HG02840 (cell line): ENCODE results near the gene TCF12.
A peak's percentile ranks its signal among the peaks of the same experiment; 100 is the strongest.

ENCODE experiments used
- ATAC-seq: cut with Tn5 transposase; IDR thresholded peaks from one replicate; pipeline ENCODE4 v1.9.1; 2021; ENCODE audit warnings: mild to moderate bottlenecking, moderate library complexity, moderate number of reproducible peaks; ENCODE audit not compliant: unreplicated experiment, low FRiP score

The TCF12 gene

DNA sequence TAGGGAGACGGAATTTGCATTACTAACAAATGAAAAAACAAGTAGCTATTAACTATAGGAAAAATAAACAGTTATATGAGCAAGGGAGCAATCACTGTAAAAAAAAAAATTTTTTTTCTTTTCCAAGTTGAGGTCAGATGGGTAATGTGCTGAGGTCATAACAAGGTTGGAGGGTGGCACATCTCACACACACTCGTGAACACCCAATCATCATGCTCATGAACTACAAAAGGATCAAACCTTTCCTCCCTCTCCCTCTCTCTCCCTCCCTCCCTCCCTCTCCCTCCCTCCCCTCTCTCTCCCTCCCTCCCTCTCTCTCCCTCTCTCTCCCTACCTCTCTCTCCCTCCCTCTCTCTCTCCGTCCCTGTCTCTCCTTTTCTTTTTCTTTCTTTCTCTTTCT, 360.0 kb downstream of the TCF12 start:
- no peak for ATAC-seq

GRCh38 chr15:57280464-57280863, 362.0 kb downstream of the TCF12 start:
- no peak for ATAC-seq

DNA sequence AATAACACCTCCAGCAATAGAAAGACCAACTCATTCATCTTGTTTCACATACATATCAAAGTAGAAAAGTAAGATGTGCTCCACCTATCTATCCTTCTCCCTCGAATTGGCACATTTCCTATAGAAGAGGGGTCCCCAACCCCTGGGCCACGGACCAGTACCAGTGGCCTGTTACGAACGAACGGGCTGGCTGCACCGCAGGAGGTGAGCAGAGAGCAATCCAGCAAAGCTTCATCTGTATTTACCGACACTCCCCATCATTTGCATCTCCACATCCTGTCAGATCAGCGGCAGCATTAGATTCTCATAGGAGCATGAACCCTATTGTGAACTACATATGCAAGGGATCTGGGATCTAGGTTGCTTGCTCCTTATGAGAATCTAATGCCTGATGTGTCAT, 362.9 kb downstream of the TCF12 start:
- ATAC-seq = peak; percentile 59

DNA sequence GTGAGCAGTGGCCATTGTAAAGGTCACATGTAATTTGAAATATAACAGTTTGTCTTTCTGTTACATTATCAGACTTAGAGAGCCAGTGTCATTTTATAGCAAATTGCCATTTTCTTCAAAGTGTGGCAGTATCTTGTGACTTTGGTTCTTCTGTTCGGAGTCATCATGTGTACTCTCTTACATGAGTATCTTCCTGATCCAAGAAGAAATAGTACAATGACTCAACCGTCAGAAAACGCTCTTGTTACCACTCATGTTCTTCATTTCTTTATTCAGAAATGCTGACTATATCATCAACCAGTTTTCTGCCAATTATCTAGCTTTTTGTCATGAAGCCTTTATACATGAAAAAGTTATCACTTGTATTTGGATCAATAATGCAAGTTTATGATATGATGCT, 364.2 kb downstream of the TCF12 start:
- ATAC-seq = no peak

GRCh38 chr15:57283774-57284503, 365.5 kb downstream of the TCF12 start:
- no peak for ATAC-seq

DNA sequence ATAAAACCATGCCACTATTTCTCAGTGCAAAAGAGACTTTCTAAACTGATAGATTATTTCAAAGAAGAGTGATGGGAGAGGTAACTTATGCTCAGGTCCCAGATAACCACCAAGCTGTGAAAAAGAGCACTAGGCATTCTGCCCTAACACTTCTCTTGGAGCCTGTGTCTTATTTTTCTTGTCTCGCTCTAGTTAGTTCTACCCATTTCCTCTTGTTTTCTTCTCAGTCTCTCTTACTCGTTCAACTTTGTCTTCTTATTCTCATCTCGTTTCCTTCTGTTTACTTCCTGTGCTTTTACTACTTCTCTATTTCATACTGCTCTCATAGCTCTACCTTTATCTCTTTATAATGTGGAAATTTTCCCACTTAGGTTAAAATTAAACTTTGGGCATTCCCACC, 366.1 kb downstream of the TCF12 start:
- ATAC-seq = no peak

GRCh38 chr15:57285386-57285785, 366.9 kb downstream of the TCF12 start:
- no peak for ATAC-seq

GRCh38 chr15:57286446-57287122, 368.1 kb downstream of the TCF12 start:
- no peak for ATAC-seq

DNA sequence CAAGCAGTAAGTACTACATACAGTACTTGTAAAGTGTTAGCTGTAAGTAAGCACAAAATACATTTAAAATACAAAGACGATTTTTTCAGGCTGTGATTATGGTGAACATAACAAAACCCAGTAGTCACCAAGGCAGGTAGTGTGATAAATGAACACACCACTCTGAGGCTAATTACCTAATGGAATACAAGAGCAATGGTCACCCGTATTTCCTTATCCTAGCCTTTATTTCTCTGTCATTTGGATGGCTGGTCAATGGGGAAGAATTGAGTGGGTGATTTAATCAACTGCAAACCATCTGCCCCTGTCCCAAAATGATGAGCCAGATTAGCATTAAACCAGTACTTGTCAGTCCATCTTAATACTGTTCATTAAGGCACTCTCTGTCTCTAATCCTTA, 368.7 kb downstream of the TCF12 start:
- no peak for ATAC-seq

DNA sequence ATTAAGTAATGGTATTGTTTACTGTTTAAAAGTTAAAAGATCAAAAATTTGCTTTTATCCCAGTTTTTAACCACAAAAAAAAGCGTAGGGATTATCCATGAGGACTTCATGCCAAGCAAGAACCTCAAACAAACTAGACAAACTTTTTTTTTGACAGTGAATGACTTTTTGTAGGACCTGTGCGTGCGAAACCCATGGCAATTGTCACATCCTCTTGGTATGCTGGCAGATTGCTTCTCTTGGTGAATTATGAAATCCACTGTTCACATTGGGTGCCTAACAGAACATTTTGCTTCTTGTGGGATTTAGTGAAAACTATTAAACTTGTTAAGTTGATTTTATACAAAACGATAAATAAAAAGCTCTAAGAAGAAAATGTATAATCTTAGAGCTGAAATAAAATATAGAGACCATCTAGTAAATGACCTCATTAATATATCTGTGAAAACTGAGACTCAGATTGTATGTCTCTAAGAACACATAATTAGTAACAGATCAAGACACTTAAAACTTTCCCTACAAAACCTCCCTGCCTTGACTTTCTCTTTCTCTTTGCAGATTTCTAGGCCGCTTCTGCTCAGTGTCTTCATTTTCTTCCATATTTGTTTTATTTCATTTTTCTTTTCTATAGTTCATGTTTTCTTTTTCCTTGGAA, 370.6 kb downstream of the TCF12 start:
- ATAC-seq = no peak

DNA sequence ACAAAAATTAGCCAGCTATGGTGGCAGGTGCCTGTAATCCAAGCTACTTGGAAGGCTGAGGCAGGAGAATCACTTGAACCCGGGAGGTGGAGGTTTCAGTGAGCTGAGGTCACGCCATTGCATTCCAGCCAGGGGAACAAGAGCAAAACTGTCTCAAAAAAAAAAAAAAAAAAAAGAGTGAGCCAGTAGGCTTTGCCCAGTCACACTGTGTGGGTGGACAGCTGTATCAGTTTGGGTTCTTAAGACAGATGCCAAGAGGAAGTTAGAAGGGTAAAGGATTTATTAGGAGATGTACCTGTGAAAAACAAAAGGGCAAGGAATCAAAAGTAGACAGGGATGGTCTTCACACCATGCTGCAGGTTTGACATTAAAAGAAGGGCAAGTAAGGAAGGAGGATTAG, 371.7 kb downstream of the TCF12 start:
- no peak for ATAC-seq

GRCh38 chr15:57290826-57291225, 372.4 kb downstream of the TCF12 start:
- ATAC-seq = no peak

- no peak for ATAC-seq
These were observed 378.2 kb downstream of the TCF12 start for GRCh38 chr15:57296473-57297162.

DNA sequence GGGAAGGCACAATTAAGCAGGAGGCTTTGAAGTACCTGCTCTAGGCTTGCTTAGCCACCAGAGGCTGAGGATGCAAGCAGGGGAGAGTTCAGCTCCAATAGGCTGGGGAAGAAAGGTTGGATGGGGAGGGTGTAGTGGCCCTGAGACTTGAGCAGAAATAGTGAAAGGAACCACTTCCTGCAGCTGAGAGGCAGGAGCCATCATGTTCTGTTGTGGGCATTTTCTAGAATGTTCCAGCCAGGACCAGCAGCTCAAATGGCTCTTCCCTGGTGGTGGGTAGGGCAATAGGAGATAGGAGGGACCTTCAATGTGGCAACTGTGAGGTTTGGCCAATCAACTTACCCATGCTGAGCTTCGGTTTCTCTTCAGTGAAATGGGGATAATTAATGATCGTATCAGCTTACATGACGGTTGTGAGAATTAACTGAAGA, 378.7 kb downstream of the TCF12 start:
- ATAC-seq = no peak

GRCh38 chr15:57297630-57298029, 379.2 kb downstream of the TCF12 start:
- no peak for ATAC-seq

DNA sequence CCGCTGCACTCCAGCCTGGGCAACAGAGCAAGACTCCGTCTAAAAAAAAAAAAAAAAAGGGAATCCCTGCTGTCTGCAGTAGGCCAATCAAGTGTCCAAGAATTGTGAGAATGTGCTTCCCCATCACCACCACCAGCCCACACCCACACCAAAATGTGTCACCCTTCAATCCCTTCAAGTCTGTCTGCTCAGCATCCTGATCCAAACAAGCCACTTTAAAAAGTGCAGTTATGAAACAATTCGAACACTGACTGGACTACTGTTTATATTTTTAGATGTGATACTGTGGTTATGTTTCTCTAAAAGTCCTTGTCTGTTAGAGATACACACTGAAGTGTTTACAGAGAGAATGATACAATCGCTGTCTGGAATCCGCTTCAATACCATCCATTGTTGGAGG, 379.8 kb downstream of the TCF12 start:
- ATAC-seq = no peak

DNA sequence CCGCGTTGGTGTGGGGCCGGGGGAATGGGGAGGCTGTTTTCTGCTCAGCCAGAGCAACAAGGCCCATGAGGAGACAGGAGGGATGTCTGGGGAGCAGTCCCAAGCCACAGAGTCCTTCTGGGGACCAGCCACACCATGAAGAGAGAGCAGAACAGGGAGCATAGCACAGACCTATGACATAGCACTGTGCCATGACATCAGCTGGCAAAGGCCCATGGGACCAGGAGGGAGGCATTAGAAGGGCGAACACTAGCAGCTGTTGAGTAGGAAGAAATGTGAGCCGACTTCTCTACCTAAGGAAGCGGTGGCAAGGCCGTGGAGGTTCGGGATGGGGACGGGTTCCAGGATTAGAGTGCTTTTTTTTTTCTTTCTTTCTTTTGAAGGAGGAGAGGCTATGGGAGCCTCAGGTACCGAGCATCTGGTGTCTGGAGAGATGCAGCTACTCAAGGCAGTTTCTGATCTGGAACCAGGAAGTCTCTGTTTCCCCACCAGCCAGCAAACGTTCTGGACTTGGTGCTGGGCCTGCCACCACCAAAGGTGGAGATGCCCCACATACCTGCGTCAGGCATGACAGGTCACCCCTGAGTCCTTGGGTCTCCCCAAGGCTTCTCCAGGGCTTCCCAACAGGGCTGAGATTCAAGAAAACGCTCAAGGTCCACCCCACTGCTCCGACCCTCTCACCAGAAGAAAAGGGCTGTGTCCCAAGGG, 380.6 kb downstream of the TCF12 start:
- ATAC-seq = no peak

DNA sequence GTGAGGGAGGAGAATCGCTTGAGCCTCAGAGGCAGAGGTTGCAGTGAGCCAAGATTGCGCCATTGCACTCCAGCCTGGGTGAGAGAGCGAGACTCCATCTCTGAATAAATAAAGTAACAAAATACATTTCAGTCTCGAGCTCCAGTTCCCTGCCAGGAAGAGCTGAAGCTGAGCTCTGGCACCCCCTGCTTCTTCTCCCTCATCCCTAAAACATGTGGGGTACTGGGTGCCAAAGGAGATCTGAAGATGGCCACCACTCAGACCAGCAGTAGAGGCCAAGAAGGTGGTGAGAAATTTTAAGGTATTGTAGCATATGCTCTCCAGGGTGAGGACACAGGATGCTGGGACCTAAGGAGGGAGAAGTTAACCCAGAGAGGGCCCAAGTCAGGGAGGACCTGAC, 382.9 kb downstream of the TCF12 start:
- no peak for ATAC-seq

DNA sequence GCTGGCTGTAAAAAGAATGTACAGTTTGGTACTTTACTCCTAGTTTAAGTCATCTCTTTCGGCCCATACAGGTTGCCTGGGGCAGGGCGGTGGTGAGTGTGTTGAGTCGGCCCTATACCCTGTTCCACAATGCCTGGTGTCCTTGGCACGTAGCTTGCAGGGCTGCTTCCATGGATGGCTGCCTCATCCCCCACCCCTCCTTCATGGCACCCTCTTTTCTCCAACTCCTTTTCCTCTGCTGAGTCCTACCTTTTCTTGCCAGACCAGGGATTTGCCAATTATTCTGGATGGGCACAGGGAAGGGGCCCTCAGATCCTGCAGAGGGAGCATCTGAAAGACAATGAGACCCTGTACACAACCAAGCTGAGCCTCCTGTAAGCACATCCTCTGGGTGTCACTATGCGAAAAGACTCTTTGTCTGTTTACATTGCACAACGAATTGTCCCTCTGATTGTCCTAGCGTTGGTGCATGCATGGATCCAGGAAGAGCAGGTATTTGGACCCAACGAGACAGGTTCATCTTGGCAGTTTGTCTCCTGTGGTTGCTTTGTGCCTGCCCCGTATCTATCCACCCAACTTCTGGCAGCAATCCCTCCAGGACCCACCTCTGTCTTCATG, 384.3 kb downstream of the TCF12 start:
- ATAC-seq = no peak

DNA sequence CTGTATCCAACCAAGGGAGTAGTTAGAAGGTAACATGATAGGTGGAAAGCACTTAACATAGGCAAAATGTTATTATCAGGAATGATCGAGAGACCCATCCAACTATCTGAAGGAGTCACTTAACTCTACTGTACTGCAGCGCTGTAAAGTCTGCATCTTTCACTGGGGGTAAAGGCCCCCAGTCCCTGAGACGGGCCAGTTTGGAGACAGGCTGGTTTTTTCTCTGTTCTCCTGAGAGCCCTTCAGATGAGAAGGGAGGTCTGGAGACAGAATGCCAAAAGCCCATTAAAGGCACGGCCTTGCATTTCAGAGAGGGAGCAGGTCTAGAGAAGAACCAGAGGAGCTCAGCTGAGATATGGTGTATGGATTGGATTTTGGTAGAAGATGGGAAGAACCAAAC, 386.6 kb downstream of the TCF12 start:
- ATAC-seq = no peak
